Measurements from ENCODE around the gene SCGN.

- no peak for TF ChIP-seq POLR2A (IDR thresholded peaks at IDR 0.05)
- TF ChIP-seq CTCF (IDR thresholded peaks at IDR 0.05): no peak
These were observed 28.9 kb upstream of the SCGN start for GRCh38 chr6:25623065-25623464.

Data from upper lobe of left lung (tissue), 4 donors.